Fibroblast of mammary gland (primary cell): ENCODE measurements around the gene DGKG.

Source experiments
- DNase-seq: peaks from one replicate; pipeline ENCODE4 v3.0.0-alpha.2; 2010; ENCODE audit warnings: low read depth
- H3K4me3 ChIP-seq: 2 replicates; pipeline ENCODE4 v1.5.1; 2011; ENCODE audit warnings: low read depth, mild to moderate bottlenecking, low read length, moderate library complexity; ENCODE audit not compliant: control insufficient read depth
- CTCF ChIP-seq: conservative IDR thresholded peaks from 2 replicates; pipeline ENCODE4 v1.5.1; 2011; ENCODE audit warnings: low read depth, low read length, inconsistent platforms; ENCODE audit not compliant: control insufficient read depth, insufficient read depth

Gene DGKG

DNA sequence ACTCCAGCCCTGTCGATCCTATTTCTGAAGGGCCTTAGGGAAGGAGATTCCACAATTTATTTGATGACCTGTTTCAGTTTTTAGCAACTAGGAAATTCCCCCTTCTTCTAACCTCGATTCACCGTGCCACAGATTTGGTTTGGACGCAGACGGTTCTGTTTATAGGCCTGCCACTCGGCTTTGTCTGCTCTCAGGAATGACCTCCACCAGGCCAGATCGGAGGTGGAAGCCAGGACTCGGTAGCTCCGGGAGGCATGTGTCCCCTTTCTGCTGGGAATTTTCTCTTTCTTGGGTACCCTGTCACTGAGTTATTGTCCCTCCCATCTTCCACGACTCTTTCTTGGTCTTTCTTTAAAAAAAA, 167.6 kb downstream of the DGKG start:
- DNase-seq = no peak
- no peak for TF ChIP-seq CTCF
- H3K4me3 ChIP-seq = no peak overlapping the region

DNA sequence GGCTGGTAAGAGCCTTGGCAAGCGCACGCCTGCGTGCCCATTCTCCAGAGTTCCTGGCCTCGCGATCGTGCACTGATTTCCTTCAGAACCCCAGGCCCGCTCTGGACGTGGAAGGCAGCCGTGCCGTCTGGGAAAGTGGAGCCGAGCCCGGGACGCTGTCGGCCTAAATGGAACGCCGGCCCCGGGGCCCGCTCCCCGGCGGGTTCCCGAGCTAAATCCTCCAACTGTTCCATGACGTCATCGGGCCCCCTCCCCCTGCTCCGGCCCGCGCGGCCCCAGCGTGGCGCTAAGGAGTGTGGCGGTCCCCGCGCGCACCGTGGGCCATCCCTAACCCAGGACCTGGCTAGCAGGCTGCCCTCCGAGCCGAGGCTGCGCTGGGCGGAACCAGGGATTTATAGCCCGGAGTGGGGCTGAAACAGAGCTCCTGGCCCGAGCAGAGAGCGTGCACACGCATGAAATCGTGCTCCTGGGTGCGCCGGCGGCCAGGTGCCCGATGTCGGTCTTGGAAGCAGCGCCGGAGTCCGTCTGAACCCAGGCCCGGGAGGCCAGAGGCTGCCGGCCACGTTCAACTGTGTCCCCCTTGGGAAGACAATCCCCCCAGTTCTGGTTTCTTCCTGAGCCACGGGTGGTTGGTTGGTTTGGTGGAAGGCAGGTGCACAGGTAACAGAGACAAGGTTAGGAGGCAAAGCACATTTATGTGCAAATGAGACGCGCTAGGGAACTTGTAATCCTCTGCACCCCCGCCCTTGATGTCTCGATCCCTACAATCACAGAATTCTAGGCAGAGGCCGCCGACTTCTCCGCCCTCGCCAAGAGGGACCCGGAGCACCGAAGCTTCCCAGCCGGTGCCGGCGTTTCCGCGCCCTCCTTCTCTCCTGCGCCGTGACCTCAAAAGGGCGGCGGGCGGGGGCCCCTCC, 168.2 kb downstream of the DGKG start:
- no peak for TF ChIP-seq CTCF
- no peak for DNase-seq
- H3K4me3 ChIP-seq = no peak overlapping the region

DNA sequence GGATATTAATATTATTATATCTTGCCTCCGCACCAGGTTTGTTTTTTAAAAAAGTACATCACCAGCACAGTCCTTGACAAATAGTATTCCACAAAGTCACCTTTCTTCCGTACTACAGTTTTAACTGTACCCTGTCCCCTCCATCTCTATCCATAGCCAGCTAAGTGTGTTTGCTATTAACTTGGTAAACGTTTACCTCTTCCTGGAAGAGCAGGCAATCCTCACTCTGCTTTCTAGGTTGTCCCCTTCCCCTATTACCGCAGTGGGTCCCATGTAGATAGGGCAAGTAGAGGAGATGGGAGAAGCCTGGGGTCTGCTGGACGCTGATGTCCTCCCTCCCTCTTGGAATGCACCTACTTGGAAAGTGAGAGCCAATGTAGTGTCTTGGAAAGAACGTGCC, 169.2 kb downstream of the DGKG start:
- TF ChIP-seq CTCF = no peak
- DNase-seq = no peak
- no peak overlapping the region for H3K4me3 ChIP-seq

DNA sequence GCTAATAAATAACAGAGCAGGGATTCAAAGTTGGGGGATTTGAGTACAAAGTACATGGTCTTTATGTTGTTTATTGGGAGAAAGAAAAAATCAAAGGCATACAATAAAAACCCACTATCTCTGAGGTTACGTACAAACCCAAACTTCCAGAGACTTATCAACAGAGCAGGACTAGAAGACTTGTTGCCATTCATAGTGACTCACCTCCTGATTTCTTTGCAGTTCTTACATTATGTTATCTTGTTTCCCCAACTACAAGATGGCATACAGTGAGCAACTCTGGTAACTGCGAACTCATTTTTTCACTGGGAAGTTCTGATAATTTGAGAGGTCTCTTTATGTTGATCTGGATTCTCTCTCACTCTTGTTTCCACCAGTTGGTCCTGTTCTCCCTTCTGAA, 172.5 kb downstream of the DGKG start:
- H3K4me3 ChIP-seq = no peak overlapping the region
- DNase-seq = no peak
- TF ChIP-seq CTCF = no peak

DNA sequence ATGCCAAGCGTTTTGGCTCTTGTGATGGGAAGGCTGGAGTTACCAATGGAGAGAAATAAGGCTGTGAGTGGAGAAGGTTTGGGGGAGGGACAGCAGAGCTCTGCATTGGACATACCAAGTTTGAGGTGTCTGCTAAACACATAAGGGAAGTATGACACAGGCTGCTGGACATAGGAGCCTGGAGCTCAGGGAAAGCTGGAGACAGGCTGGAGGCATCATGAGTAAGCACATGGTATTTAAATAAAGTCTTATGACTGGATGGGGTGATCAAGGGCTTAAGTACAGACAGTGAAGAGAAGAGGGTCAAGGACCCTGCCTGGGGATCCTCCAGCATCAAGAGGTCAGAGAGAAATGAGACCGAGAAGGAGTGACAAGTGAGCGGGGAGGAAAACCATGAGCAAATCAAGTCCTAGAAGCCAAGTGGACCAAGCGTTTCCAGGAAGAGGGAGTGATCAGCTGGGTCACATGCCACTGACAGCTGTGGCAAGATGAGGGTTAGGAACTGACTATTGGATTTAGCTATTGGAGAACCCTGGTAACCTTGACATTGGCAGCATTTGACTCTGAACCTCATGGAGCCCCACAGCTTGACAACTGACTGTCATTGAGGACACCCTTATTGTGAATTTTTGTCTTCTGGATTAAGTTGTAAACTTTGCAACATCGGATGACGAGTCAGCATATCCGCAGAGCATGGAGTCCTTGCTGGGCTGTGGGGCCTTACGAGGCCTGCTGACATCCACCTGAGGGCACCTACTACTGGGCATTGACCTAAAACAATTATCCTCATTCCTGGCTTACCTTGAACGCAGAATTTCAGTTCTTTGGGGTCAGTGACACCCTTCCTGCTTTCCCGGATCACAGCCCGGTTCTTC, 174.4 kb downstream of the DGKG start:
- DNase-seq = no peak
- H3K4me3 ChIP-seq = no peak overlapping the region
- no peak for TF ChIP-seq CTCF

DNA sequence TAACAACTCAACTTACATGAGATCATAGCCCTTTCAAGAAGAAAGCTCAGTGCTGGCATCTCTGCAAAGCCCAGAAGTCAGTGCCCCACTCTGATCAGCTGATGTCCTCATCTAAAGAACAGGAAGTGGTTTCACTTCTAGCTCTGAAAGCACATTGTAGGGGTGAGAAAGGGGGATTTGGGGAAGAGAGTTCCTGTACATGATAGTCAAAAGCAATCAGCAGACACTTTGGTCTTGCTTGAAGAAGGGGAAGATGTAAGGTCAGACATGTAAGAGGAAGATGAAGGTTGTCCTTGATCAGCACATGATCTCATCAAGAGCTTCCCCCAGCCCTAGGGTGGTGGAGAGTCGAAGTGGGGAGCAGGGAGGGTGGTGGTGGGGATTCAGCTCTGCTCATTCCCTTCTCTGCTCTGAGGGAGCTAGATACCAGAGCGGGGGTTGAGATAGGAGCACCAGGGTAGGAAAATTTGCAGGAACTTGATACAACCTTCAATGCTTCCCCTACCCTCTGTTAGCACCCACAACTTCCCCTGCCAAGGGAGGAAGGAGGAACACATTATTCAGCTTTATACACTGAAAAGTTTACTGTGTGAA, 176.7 kb downstream of the DGKG start:
- no peak for DNase-seq
- no peak for TF ChIP-seq CTCF
- H3K4me3 ChIP-seq = no peak overlapping the region
